SK-N-SH (cell line): ENCODE measurements around the gene RXYLT1. TPM values are rescaled to one million over a fixed set of nuclear protein-coding genes. Genes with fewer than 3 reads are reported as not detected.

Experiments
- CTCF ChIA-PET: fragments of 300-600, 350-600 bp; formaldehyde crosslinking; extraction: SDS; loops from one replicate; lab custom pipeline; 2021; lab: Yijun Ruan, JAX
- POLR2A ChIA-PET: fragments of 350-600 bp; sonication (Branson Sonifier 250); formaldehyde crosslinking; extraction: SDS; loops from one replicate; lab custom pipeline; 2020; ENCODE audit warnings: antibody characterized with exemption, inconsistent platforms; lab: Yijun Ruan, JAX
- DNase-seq: peaks from one replicate; pipeline ENCODE4 v3.0.0; 2012
- H2AFZ ChIP-seq: fragments of 200-600 bp; sonication (generic); 2 replicates; pipeline ENCODE4 v1.8.1; 2016; ENCODE audit warnings: antibody characterized with exemption, mild to moderate bottlenecking, low read depth
- H3F3A ChIP-seq: fragments of 200-600 bp; sonication (generic); replicated peaks from 2 replicates; pipeline ENCODE3; 2016; ENCODE audit warnings: antibody characterized with exemption, mild to moderate bottlenecking; ENCODE audit not compliant: insufficient read depth
- H3K27ac ChIP-seq, 2 experiments: fragments of 200-500 bp in 1 of 2; fragments of 200-600 bp in 1 of 2; sonication (Bioruptor generic) in 1 of 2; sonication (generic), shearing (Covaris generic) in 1 of 2; 2 replicates each; pipeline versions ENCODE4 v1.5.1 to v1.6.1; 2014 to 2016; ENCODE audit warnings: low read depth in 2 of 2, inconsistent platforms in 1 of 2, low read length in 1 of 2, mild to moderate bottlenecking in 1 of 2, mixed read lengths in 1 of 2
- H3K27me3 ChIP-seq: fragments of 200-600 bp; sonication (generic), shearing (Covaris generic); 2 replicates; pipeline ENCODE4 v1.6.1; 2016; ENCODE audit warnings: mixed run types; ENCODE audit not compliant: insufficient read depth
- H3K36me3 ChIP-seq, 2 experiments: fragments of 200-500 bp in 1 of 2; fragments of 200-600 bp in 1 of 2; sonication (Bioruptor generic) in 1 of 2; sonication (generic) in 1 of 2; replicated peaks in 1 of 2; 2 replicates each; pipeline versions ENCODE3 to v1.5.1; 2014 to 2016; ENCODE audit warnings: low read length in 1 of 2, mild to moderate bottlenecking in 1 of 2; ENCODE audit not compliant: insufficient read depth in 2 of 2, control insufficient read depth in 1 of 2
- H3K4me1 ChIP-seq, 2 experiments: fragments of 200-500 bp in 1 of 2; fragments of 200-600 bp in 1 of 2; sonication (Bioruptor generic) in 1 of 2; sonication (generic), shearing (Covaris generic) in 1 of 2; 2 replicates each; pipeline versions ENCODE4 v1.5.1 to v1.6.1; 2014 to 2016; ENCODE audit warnings: low read depth in 1 of 2, low read length in 1 of 2, mixed run types in 1 of 2; ENCODE audit not compliant: insufficient read depth in 2 of 2, control insufficient read depth in 1 of 2
- H3K4me2 ChIP-seq: fragments of 200-600 bp; sonication (generic), shearing (Covaris generic); 2 replicates; pipeline ENCODE4 v1.6.1; 2017; ENCODE audit warnings: mixed run types
- H3K4me3 ChIP-seq, 2 experiments: fragments of 200-500 bp in 1 of 2; fragments of 200-600 bp in 1 of 2; sonication (Bioruptor generic) in 1 of 2; sonication (generic), shearing (Covaris generic) in 1 of 2; 2 replicates each; pipeline versions ENCODE4 v1.5.1 to v1.8.1; 2014 to 2016; ENCODE audit warnings: low read depth in 2 of 2, inconsistent platforms in 1 of 2, low read length in 1 of 2, mild to moderate bottlenecking in 1 of 2, mixed read lengths in 1 of 2, moderate library complexity in 1 of 2
- H3K79me2 ChIP-seq: fragments of 200-600 bp; sonication (generic); 2 replicates; pipeline ENCODE4 v1.8.1; 2017; ENCODE audit warnings: mild to moderate bottlenecking; ENCODE audit not compliant: insufficient read depth
- H3K9ac ChIP-seq: fragments of 200-600 bp; sonication (generic); 2 replicates; pipeline ENCODE4 v1.6.1; 2017; ENCODE audit warnings: mixed run types
- H3K9me2 ChIP-seq: fragments of 200-600 bp; sonication (generic); 2 replicates; pipeline ENCODE4 v1.6.1; 2017; ENCODE audit warnings: mixed run types
- H3K9me3 ChIP-seq: fragments of 200-600 bp; sonication (generic); 2 replicates; pipeline ENCODE4 v1.6.1; 2017; ENCODE audit warnings: mixed run types, mild to moderate bottlenecking, moderate library complexity
- H4K20me1 ChIP-seq: fragments of 200-600 bp; sonication (generic); 2 replicates; pipeline ENCODE4 v1.6.1; 2017; ENCODE audit warnings: mild to moderate bottlenecking, mixed run types; ENCODE audit not compliant: insufficient read depth
- CTCF ChIP-seq: fragments of 200-600 bp; sonication (generic); IDR thresholded peaks from 2 replicates; pipeline ENCODE4 v1.6.1; 2017; ENCODE audit warnings: antibody characterized with exemption, mild to moderate bottlenecking, moderate library complexity
- ELF1 ChIP-seq: IDR thresholded peaks from 2 replicates; pipeline ENCODE4 v1.4.0; 2012
- EZH2phosphoT487 ChIP-seq: fragments of 200-600 bp; sonication (generic); IDR thresholded peaks from 2 replicates; pipeline ENCODE4 v1.6.1; 2017; ENCODE audit warnings: low read depth, mixed run types, mild to moderate bottlenecking, antibody characterized with exemption, moderate library complexity, borderline replicate concordance
- FOSL2 ChIP-seq: IDR thresholded peaks from 2 replicates; pipeline ENCODE4 v1.4.0; 2012; ENCODE audit warnings: low read depth, mild to moderate bottlenecking, moderate library complexity, borderline replicate concordance
- FOXJ3 ChIP-seq: sonication (generic); formaldehyde crosslinking; IDR thresholded peaks from 2 replicates; pipeline ENCODE4 v1.5.1; 2020; ENCODE audit warnings: mild to moderate bottlenecking, missing genetic modification reagents
- FOXM1 ChIP-seq: IDR thresholded peaks from 2 replicates; pipeline ENCODE4 v1.4.0; 2012; ENCODE audit warnings: low read depth, mild to moderate bottlenecking
- GABPA ChIP-seq: IDR thresholded peaks from 2 replicates; pipeline ENCODE4 v1.4.0; 2012; ENCODE audit warnings: low read depth, mild to moderate bottlenecking
- MEF2A ChIP-seq: IDR thresholded peaks from 2 replicates; pipeline ENCODE4 v1.4.0; 2012; ENCODE audit warnings: low read depth, borderline replicate concordance
- MXI1 ChIP-seq: IDR thresholded peaks from 2 replicates; pipeline ENCODE4 v1.6.1; 2012; ENCODE audit warnings: mild to moderate bottlenecking, low read depth, low read length, improper control_type of control experiment
- NFIC ChIP-seq: IDR thresholded peaks from 2 replicates; pipeline ENCODE4 v1.4.0; 2012; ENCODE audit warnings: borderline replicate concordance
- NRF1 ChIP-seq: IDR thresholded peaks from 2 replicates; pipeline ENCODE4 v1.6.1; 2012; ENCODE audit warnings: low read depth, mild to moderate bottlenecking, low read length
- POLR2AphosphoS5 ChIP-seq: IDR thresholded peaks from 2 replicates; pipeline ENCODE4 v1.6.1; 2012; ENCODE audit warnings: low read depth, low read length
- RAD21 ChIP-seq: IDR thresholded peaks from 2 replicates; pipeline ENCODE4 v1.6.1; 2012; ENCODE audit warnings: mild to moderate bottlenecking, low read length
- REST ChIP-seq: IDR thresholded peaks from 2 replicates; pipeline ENCODE4 v1.6.1; 2012; ENCODE audit warnings: mild to moderate bottlenecking, low read depth, low read length, moderate library complexity
- RFX5 ChIP-seq: IDR thresholded peaks from 2 replicates; pipeline ENCODE4 v1.6.1; 2012; ENCODE audit warnings: mild to moderate bottlenecking, improper control_type of control experiment, low read length
- RXRA ChIP-seq: IDR thresholded peaks from 2 replicates; pipeline ENCODE4 v1.4.0; 2012; ENCODE audit warnings: low read depth, mild to moderate bottlenecking, borderline replicate concordance
- SIN3A ChIP-seq: IDR thresholded peaks from 2 replicates; pipeline ENCODE4 v1.6.1; 2012; ENCODE audit warnings: low read depth, mild to moderate bottlenecking, low read length, moderate library complexity, borderline replicate concordance
- TCF12 ChIP-seq: IDR thresholded peaks from 2 replicates; pipeline ENCODE4 v1.4.0; 2012
- TEAD4 ChIP-seq: IDR thresholded peaks from 2 replicates; pipeline ENCODE4 v1.4.0; 2012; ENCODE audit warnings: mild to moderate bottlenecking, borderline replicate concordance; ENCODE audit not compliant: insufficient read depth
- USF1 ChIP-seq: IDR thresholded peaks from 2 replicates; pipeline ENCODE4 v1.4.0; 2012; ENCODE audit warnings: low read depth, borderline replicate concordance
- WGBS: methylation state at CpG from one replicate; pipeline ENCODE4 v1.1.6; 2017; ENCODE audit warnings: low lambda C conversion rate; 5-methylcytosine and 5-hydroxymethylcytosine counted together
- polyA plus RNA-seq, 3 experiments: library from polyadenylated mRNA; depleted of rRNA; stranded (reverse); fragments of >200 nt; gene quantifications; 2 replicates each; pipeline ENCODE4 v1.2.3, GENCODE V29; 2012
- TF ChIP-seq, protein P1 (sequence below): IDR thresholded peaks from 2 replicates; pipeline ENCODE4 v1.4.0; 2012; ENCODE audit warnings: low read depth

The RXYLT1 gene
- polyA plus RNA-seq, 1 of the 3 experiments (the other 2 are of a cell fraction) = 10.7 TPM

- POLR2A ChIA-PET = no interaction called here
- peaks cover 71% of the 10 kb centered on the region for H3K79me2 ChIP-seq
- CTCF ChIA-PET = interaction anchor here (1.0 to 4.5 kb wide), 4 partner anchors 9 to 395 kb away, joined by 3 to 71 read pairs (median 15); no protein-coding TSS in a partner anchor
These were observed 66.7 kb downstream of the RXYLT1 start for GRCh38 chr12:63846238-63846967.

DNA sequence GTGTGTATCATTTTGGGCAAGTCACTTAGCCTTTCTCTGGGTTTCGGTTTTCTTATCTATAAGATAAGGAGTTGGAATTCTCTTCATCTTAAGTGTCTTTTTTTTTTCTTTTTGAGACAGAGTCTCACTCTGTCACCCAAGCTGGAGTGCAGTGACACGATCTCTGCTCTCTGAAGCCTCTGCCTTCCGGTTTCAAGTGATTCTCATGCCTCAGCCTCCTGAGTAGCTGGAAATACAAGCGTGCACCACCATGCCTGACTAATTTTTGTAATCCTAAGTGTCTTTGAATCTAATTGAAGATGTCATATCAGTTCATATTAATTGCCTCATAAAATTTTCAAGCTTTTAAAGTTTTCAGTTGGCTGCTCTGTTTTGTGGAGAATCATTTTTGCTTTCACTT, 68.7 kb downstream of the RXYLT1 start:
- Histone ChIP-seq H3K79me2 (peaks cover 91% of the 10 kb centered on the region), H3K36me3 (no peaks in the 10 kb centered on the region), H3K9me3 (no peaks in the 10 kb centered on the region), H2AFZ (no peak overlapping the region), H3F3A (peaks cover 17% of the 10 kb centered on the region), H3K9me2 (no peaks in the 10 kb centered on the region), H3K27me3 (no peaks in the 10 kb centered on the region), H3K4me1 (peaks cover 14 to 18% of the 10 kb centered on the region in 2 experiments; a peak in 3 of 4 replicates), H3K4me2 (peak overlapping the region; percentile 17), H3K4me3 (no peak overlapping the region), H3K9ac (no peak overlapping the region), H4K20me1 (peaks cover 3% of the 10 kb centered on the region; the same call in 1 of the 2 replicates), H3K27ac (peak overlapping the region; percentile 23 to 81; a peak in 3 of 4 replicates)
- 58% methylated on average over 4 of the region's 4 CpGs for WGBS
- DNase-seq = no peak
- POLR2A ChIA-PET = no interaction called here
- CTCF ChIA-PET = interaction anchor here (1.0 kb wide), 1 partner anchor 333 kb away, joined by 3 read pairs; no protein-coding TSS in a partner anchor
- TF ChIP-seq USF1 = no peak
- no peak for TF ChIP-seq GABPA
- TF ChIP-seq, protein P1, sequence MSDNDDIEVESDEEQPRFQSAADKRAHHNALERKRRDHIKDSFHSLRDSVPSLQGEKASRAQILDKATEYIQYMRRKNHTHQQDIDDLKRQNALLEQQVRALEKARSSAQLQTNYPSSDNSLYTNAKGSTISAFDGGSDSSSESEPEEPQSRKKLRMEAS = no peak
- no peak for TF ChIP-seq RAD21
- TF ChIP-seq EZH2phosphoT487 = no peak
- TF ChIP-seq FOSL2 = no peak
- TF ChIP-seq NRF1 = no peak
- no peak for TF ChIP-seq TEAD4
- TF ChIP-seq ELF1 = no peak
- no peak for TF ChIP-seq NFIC
- TF ChIP-seq MEF2A = no peak
- no peak for TF ChIP-seq SIN3A
- TF ChIP-seq FOXM1 = no peak
- no peak for TF ChIP-seq TCF12
- no peak for TF ChIP-seq RFX5
- TF ChIP-seq CTCF = no peak
- TF ChIP-seq FOXJ3 = no peak
- TF ChIP-seq REST = no peak

More at GRCh38 chr12:63846238-63846967, 66.7 kb downstream of the RXYLT1 start:
- Histone ChIP-seq H3K9me3 (no peaks in the 10 kb centered on the region), H4K20me1 (peaks cover 3% of the 10 kb centered on the region; the same call in 1 of the 2 replicates), H3K9ac (peak overlapping the region; percentile 78; the same call in 1 of the 2 replicates), H2AFZ (no peak overlapping the region), H3K27me3 (no peaks in the 10 kb centered on the region), H3K9me2 (no peaks in the 10 kb centered on the region), H3K4me3 (peak overlapping the region; percentile 82 to 90), H3K27ac (peak overlapping the region in 1 of 2 experiments; percentile 92; a peak in 2 of 4 replicates), H3K36me3 (no peaks in the 10 kb centered on the region), H3F3A (peaks cover 24% of the 10 kb centered on the region), H3K4me1 (peaks cover 14 to 18% of the 10 kb centered on the region in 2 experiments; a peak in 3 of 4 replicates), H3K4me2 (peak overlapping the region; percentile 87)
- TF ChIP-seq RAD21 (peak; percentile 19; the same call in 1 of the 2 replicates), RFX5 (no peak), RXRA (no peak), MXI1 (peak; percentile 87; the same call in 1 of the 2 replicates), POLR2AphosphoS5 (no peak)
- peak; percentile 31 for DNase-seq
- 71% methylated on average over 6 of the region's 6 CpGs for WGBS
